Right lung (tissue), 5 donors: ENCODE data around the gene STARD5. TPM values are rescaled to one million over a fixed set of nuclear protein-coding genes. Genes with fewer than 3 reads are reported as not detected.

Experiments used
- DNase-seq, 2 donors: peaks; one replicate each; pipeline ENCODE4 v3.0.0-alpha.2; 2013
- polyA plus RNA-seq, 5 donors: library from polyadenylated mRNA; unstranded; fragments of 120-200 nt; gene quantifications; one replicate each; pipeline versions ENCODE4 v1.2.1 to v1.2.3, GENCODE V29; 2013; ENCODE audit warnings: inconsistent platforms in 1 of 5, low replicate concordance in 1 of 5; ENCODE audit not compliant: insufficient read length in 5 of 5, insufficient read depth in 1 of 5

The STARD5 gene
- polyA plus RNA-seq, 5 donors, result 4.2 to 6.1 (median 4.8) TPM

DNA sequence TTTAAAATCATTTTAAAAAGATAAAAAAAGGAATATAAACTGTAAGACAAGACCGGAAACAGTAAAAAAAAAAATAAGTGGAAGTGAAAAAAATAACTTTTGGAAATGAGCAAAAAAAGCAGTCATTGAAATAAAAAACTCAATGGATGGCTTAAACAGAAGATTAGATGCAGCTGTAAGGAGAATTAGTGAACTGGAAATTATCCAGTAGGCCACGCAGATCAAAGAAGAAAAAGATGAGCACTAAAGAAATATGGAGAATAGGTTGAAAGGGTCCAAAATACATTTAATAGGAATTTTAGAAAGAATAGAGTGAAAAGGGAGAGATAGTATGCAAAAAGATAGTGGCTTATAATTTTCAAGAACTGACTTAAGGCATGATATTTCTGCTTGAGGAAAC, 47.0 kb downstream of the STARD5 start:
- no peak for DNase-seq

DNA sequence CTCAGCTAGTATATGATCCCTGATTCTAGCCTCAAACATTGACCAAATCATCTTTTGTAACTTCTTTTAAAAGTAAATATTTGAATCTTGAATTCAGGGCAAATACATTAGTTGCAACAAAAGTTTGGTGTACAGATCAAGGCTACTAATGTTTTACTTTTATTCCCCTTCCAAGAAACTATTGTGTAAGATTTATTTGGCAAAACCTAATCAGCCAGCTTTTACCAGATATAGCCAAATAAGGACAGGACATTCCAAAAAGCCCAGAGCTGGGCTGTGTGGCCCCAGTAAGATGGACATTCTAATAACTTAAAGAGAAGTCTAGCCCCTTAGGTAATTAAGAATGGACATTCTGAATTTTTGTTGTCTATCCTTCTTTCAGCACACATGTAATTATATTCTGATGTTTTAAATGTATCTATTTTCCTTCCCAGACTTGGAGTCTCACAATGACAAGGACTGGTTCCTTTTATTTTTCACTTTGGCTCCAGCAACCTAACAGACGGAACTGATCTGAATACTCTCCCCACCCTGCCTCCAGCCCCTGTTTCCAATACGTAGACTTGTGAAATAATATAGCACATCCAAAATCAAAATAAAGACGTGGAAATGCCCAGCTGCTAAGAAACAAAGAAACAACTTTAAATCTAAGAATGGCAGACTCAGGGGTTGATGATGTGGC, 48.1 kb downstream of the STARD5 start:
- no peak for DNase-seq

GRCh38 chr15:81274931-81275707, 48.8 kb downstream of the STARD5 start:
- peak; percentile 49 to 71 for DNase-seq

- no peak for DNase-seq
Observed at GRCh38 chr15:81274255-81274654, 49.7 kb downstream of the STARD5 start.

DNA sequence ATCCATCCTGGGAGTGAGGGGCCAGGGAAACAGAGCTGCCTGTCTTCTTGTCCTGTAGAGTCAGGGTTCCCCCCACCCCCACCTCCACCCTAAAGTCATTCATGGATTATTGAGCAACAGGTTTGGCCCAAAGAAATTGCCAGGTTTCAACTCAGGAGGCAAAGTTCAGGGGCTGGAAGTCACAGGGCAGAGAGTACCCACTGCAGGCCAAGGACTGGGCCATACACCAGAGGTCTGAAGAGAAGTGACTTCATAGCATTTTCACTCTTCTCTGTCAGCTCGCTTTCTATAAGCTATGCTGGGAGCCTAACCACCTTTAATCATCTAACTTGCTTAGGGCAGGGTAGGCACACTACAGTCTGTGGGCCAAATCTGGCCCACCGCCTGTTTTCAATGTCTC, 50.1 kb downstream of the STARD5 start:
- DNase-seq, result no peak

DNA sequence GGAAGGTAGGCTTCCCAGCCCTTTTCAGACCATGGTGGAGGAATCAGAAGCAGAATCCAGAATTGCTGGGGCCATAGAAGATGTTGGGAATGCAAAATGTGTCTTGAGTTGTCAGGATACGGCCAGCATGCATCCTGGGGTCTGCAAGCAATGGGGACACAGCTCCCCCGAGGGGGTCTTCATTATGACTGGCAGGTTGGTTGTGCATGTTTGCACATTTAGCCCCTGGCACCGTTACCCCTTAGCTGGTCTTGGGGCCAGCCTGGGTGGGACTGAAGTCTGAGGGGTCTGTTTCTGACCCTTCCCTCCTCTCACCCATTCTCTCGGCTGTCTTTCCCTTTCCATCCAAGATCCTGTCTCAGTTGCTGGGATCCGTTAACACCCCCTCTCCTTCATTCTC, 50.7 kb downstream of the STARD5 start:
- no peak for DNase-seq

GRCh38 chr15:81271761-81272644, 51.9 kb downstream of the STARD5 start:
- no peak for DNase-seq

- DNase-seq, result no peak
Observed at GRCh38 chr15:81270781-81271491, 53.0 kb downstream of the STARD5 start.

DNA sequence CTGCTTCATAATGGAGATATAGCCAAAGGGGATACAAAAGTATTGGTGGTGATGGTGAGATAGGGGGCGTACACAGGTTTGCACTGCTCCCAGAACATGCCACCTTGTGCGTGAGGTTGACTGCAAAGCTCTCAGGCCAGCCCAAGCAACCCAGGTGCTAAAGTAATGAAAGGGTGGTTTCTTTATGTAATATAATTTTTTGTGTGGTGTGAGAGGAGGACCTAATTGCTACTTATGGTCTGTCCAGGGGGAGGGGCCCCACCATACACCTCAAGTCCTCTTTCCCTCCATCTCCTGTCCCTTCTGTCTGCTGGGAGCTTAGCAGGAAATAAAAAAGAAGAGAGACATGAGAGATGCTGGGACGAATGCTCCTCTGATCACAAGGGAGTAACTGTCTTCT, 53.8 kb downstream of the STARD5 start:
- DNase-seq, result no peak

GRCh38 chr15:81268881-81269601, 54.9 kb downstream of the STARD5 start:
- DNase-seq, result no peak

DNA sequence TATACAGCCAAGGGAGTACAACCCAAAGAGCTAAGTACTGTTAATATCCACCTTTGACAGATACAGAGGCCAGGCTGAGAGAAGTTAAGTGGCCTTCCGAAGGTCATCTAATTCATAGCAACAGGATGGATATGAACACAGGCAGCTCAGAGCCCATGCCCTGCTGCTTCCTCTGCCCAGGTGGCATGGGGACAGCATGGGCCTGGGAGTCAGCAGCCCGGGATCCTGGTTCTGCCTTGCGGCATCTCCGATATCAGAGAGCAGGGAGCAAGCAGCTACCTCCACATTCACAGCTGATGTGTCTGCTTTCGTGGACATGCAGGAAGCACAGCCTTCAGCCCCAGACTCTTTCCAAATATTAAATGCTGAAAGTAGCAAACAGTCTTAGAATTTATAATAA, 55.6 kb downstream of the STARD5 start:
- no peak for DNase-seq

DNA sequence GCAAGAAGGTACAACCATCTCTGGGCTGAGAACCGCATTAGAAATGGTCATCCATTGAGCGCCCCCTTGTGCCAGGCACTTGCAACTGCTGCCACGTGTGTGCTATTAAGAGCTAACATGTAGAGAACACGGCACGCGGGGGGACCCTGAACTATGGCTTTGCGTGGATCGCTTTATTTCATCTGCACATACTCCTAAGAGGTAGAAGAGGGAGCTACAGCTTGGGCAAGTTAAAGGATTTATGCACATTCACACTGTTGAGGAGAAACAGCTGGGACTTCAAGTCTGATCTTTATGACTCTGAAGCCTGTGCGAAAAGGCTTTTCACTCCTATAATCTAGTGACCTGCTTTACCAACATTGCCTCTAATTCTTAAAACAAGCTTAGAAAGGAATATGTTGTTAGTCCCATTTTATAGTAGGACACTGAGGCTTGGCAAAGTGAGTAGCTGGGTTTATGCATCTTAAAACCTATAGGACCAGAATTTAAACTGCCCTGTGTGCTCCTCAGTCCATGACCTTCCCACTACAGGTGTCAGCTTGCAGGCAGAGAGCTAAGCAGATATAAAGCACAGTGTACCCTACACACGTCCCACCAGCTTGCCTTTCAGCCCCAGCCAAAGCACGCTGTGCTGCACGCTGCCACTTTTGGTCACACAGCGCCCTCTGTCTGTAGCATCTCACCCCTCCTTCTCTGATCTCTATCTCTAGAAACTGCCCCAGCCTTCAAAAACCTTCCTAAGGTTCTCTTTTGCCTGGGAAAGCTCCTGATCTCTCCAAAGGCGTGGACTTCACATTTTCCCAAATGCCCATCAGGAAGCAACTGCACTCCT, 57.8 kb downstream of the STARD5 start:
- DNase-seq, result peak; percentile 61 to 75

GRCh38 chr15:81265256-81265943, 58.5 kb downstream of the STARD5 start:
- no peak for DNase-seq

DNA sequence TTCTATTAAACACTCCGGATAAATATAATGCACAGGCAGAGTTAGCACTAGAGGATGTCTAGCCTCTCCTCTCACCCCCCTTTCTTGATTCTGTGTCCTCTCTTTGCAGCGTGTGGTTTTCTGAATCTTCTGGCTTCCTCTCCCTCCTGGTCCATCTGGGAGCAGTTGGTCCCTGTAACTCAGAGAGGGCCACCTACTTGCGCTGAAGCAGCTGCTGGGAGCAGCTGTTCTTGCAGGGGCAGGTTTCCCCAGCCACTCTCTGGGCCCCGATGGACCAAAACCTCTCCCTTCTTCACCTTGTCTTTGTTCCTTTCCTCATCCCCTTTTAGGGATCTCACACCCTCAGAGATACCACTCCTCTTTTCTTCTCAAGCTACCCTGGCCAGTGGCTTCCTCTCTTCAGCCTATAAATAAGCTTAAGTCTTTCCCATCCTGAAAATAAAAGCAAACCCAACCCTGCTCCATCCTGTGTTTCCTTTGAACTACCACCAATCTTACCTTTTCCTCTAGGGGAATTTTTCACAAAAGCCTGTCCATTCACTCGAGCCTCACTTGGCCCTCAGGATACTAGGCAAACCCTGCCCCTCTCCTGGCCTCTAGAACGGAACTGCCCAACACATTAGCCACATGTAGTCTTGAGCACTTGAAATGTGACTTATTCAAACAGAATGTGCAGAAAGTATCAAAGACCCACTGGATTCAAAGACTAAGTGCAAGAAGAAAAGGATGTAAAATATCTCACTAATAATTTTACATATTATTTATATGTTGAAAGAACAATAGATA, 59.7 kb downstream of the STARD5 start:
- no peak for DNase-seq

GRCh38 chr15:81263477-81263876, 60.5 kb downstream of the STARD5 start:
- no peak for DNase-seq

DNA sequence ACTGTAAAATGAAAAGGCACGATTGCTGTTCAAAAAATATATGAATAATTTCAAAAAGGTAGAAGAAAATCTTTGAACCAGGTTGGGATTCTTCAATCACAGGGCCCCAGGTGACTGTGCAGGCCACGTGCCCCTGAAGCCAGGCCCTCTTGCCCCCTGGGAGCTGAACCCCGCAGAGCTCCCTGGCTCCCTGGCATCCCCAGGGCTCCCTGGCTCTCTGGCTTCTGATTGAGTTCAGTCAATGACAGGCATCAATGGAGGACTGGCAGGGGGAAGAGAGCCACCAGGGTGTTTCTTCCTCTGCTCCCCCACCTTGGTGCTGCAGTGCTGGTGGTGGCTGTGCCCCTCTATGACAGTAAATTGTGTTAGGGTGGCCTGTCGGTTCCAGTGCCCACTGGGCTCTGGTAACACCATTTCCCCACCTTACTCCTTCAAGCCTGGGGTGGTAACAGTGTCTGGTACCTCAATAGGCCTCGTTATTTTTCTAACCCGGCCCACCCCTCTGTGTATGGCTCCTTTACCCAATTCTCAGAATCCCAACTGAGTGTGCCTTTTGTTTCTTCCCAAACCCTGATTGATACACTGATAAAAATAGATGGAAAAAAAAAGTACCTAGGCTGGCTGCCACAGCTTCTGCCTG, 62.6 kb downstream of the STARD5 start:
- no peak for DNase-seq

GRCh38 chr15:81259760-81260298, 64.1 kb downstream of the STARD5 start:
- no peak for DNase-seq
